ENCODE data around the gene PUS7L. TPM values are rescaled to one million over a fixed set of nuclear protein-coding genes. Genes with fewer than 3 reads are reported as not detected.
"Not testable (repeated sequence)": the region's sequence is repeated elsewhere in the genome, so short reads cannot be mapped to it uniquely, and the experiment has no call there.

PUS7L gene
- total RNA-seq, 4 donors from 2014 or later: 3.9 to 9.8 (median 7.0) TPM

DNA sequence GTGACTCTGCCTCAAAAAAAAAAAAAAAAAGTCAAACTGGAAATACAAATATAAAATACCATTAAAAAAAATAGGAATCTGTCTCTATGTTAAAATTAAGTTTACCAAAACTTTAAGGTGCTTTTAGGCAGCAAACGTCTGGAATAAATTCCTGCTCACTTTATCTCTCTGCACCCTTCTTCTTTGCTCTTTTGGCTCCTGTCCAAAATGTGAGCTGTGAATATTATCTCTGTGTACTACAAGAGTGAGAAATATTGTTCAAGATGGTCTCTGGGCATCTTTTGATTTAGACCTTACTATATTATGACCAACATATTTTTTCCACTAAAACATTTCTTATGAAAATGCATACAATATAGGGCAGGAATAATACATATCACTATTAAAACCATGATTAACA lies 63.7 kb downstream of the PUS7L start:
- 26 to 30% methylated on average over 1 of the region's 1 CpG for WGBS, 2 donors
- Histone ChIP-seq H3K27me3 (no peaks in the 10 kb centered on the region), H3K4me1 (no peaks in the 10 kb centered on the region), H3K27ac (no peak overlapping the region), H3K36me3 (no peaks in the 10 kb centered on the region), H3K4me3 (no peak overlapping the region), H3K9me3 (peaks cover 0 to 6% (median 0%) of the 10 kb centered on the region in 4 donors)
- no peak for DNase-seq (ENCODE audit: low spot score in 2 of 2)
- TF ChIP-seq POLR2A (IDR thresholded peaks at IDR 0.05) (no peak), EP300 (IDR thresholded peaks at IDR 0.05) (no peak)
- TF ChIP-seq, protein P1, sequence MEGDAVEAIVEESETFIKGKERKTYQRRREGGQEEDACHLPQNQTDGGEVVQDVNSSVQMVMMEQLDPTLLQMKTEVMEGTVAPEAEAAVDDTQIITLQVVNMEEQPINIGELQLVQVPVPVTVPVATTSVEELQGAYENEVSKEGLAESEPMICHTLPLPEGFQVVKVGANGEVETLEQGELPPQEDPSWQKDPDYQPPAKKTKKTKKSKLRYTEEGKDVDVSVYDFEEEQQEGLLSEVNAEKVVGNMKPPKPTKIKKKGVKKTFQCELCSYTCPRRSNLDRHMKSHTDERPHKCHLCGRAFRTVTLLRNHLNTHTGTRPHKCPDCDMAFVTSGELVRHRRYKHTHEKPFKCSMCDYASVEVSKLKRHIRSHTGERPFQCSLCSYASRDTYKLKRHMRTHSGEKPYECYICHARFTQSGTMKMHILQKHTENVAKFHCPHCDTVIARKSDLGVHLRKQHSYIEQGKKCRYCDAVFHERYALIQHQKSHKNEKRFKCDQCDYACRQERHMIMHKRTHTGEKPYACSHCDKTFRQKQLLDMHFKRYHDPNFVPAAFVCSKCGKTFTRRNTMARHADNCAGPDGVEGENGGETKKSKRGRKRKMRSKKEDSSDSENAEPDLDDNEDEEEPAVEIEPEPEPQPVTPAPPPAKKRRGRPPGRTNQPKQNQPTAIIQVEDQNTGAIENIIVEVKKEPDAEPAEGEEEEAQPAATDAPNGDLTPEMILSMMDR (IDR thresholded peaks at IDR 0.05): no peak

DNA sequence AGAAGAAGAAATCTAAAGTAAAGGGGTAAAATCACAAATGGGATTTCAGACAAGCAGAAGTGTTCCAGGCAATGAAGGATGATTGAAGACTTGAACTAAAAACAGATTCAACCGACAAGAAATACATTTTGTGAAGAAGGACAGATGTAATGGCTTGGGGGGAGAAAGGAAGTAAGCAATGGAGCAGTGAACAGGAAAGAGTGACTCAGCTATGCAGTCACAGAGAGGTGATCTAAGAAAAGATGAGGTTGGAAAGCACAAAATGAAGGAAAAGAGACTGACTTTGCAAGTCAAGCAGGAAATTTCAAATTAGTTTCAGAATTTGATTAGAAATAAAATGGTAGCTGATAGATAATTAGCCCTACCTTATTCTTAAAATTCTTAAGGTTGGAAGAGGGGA lies 66.5 kb downstream of the PUS7L start:
- no peaks in the 10 kb centered on the region for H3K27me3 ChIP-seq
- H3K9me3 ChIP-seq: no peaks in the 10 kb centered on the region
- H3K4me1 ChIP-seq: no peaks in the 10 kb centered on the region
- DNase-seq (ENCODE audit: low spot score in 2 of 2): no peak
- WGBS, 2 donors: 21 to 33% methylated on average over 1 of the region's 1 CpG
- H3K36me3 ChIP-seq: no peaks in the 10 kb centered on the region
- TF ChIP-seq EP300 (IDR thresholded peaks at IDR 0.05): no peak
- TF ChIP-seq POLR2A (IDR thresholded peaks at IDR 0.05): no peak
- H3K27ac ChIP-seq: no peak overlapping the region
- H3K4me3 ChIP-seq: no peak overlapping the region

DNA sequence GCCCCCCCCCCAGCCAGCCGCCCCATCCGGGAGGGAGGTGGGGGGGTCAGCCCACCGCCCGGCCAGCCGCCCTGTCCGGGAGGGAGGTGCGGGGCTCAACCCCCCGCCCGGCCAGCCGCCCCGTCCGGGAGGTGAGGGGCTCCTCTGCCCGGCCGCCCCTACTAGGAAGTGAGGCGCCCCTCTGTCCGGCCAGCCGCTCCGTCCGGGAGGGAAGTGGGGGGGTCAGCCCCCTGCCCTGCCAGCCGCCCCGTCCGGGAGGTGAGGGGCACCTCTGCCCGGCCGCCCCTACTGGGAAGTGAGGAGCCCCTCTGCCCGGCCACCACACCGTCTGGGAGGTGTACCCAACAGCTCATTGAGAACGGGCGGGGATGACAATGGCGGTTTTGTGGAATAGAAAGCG lies 73.1 kb downstream of the PUS7L start:
- H3K4me3 ChIP-seq; H3K9me3 ChIP-seq; H3K36me3 ChIP-seq; H3K27ac ChIP-seq; H3K27me3 ChIP-seq; H3K4me1 ChIP-seq; DNase-seq (ENCODE audit: low spot score in 2 of 2): not testable (repeated sequence)
- WGBS, 2 donors: 96 to 99% methylated on average over 11 to 16 of the region's 30 CpGs

DNA sequence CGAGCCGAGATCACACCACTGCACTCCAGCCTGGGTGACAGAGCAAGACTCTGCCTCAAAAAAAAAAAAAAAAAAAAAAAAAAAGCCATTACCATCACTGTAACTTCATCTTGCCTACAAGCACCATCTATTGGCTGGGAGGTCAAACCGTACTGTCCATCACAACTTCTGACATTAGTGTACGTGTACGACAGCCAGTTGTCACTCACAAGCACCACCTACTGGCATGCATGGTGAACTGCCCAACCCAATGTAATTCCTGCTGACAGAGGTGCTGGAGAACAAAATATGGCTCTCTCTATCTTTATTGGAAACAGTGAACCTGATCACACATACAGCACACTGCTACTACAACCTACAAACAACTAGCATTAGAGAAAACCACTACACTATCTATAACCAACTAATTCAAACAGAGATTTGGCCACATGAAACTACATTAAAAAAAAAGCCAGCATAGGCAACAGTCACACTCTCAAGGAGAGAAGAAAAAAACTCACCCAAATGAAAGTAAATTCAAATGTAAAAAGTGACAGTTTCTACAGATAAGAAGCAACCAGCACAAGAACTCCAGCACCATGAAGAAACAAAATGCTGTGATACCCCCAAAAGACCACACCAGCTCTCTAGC lies 82.3 kb downstream of the PUS7L start:
- no peak for DNase-seq (ENCODE audit: low spot score in 2 of 2)
- TF ChIP-seq EP300 (IDR thresholded peaks at IDR 0.05): no peak
- TF ChIP-seq, protein P1 (IDR thresholded peaks at IDR 0.05): no peak
- H3K36me3 ChIP-seq: no peaks in the 10 kb centered on the region
- no peak overlapping the region for H3K4me3 ChIP-seq
- no peaks in the 10 kb centered on the region for H3K27me3 ChIP-seq
- no peak overlapping the region for H3K27ac ChIP-seq
- no peaks in the 10 kb centered on the region for H3K9me3 ChIP-seq
- no peaks in the 10 kb centered on the region for H3K4me1 ChIP-seq
- 66 to 68% methylated on average over 5 of the region's 5 CpGs for WGBS, 2 donors

DNA sequence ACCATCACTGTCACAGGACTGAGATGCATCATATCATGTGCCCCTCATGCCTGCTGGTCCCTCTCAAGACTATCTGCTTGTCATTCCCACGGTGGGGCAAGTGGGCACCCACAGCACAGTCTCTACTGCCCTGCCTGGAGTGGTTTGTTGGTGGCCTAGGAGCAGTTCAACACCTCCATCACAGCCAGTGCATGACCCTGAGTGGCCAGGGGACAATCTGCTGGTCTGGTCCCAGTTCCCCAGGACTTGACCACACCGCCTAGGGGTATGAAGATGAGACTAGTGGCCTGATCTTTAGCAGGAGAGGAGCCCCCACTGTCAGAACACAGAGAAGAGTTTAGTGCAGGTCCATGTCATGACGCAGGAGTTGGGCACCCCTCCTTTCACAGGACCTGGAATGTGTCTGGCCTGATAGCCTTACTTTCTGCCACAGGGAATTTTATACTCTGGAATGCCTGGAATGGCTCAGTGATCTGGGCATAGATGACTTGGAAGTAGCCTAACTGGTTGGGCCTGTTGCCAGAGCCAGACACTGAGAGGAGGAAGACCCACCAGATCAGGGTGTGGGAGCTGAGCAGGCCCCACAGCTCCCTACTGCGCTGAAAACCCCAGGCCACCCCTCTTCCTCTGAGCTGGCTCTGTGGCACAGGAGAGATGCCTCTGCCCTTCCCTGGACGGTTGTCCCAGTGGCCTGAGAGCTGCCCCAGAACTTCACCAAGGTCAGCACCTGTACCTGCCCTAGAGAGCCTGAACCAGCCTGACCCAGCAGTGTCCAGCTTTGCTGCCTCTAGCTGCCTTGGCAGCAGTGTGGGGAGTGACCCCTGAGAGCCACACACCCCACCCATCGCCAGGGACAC lies 83.3 kb downstream of the PUS7L start:
- DNase-seq (ENCODE audit: low spot score in 2 of 2): no peak
- TF ChIP-seq, protein P1 (IDR thresholded peaks at IDR 0.05): no peak
- TF ChIP-seq EP300 (IDR thresholded peaks at IDR 0.05) (no peak), POLR2A (IDR thresholded peaks at IDR 0.05) (no peak)
- Histone ChIP-seq H3K4me3 (no peak overlapping the region), H3K9me3 (no peaks in the 10 kb centered on the region), H3K27ac (no peak overlapping the region), H3K4me1 (no peaks in the 10 kb centered on the region), H3K36me3 (no peaks in the 10 kb centered on the region), H3K27me3 (no peaks in the 10 kb centered on the region)
- WGBS, 2 donors: 85 to 93% methylated on average over 5 of the region's 6 CpGs

DNA sequence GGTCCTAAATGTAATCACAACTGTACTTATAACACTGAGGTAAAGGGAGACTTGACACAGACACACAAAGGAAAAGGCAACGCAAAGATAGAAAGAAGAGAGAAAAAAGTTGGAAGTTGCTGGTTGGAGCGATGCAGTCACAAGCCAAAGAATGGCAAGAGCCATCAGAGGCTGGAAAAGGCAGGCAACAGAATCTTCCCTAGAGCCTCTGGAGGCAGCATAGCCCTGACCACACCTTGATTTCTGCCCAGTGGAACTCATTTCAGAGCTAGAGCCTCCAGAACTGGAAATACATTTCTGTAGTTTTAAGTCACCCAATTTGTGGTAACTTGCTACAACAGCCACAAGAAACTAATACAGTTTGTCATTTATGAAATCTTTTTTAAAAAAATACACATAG lies 89.2 kb downstream of the PUS7L start:
- Histone ChIP-seq H3K4me1 (no peaks in the 10 kb centered on the region), H3K36me3 (no peaks in the 10 kb centered on the region), H3K27me3 (no peaks in the 10 kb centered on the region), H3K27ac (no peak overlapping the region), H3K4me3 (no peak overlapping the region), H3K9me3 (no peaks in the 10 kb centered on the region)
- TF ChIP-seq EP300 (IDR thresholded peaks at IDR 0.05) (no peak), POLR2A (IDR thresholded peaks at IDR 0.05) (no peak)
- TF ChIP-seq, protein P1 (IDR thresholded peaks at IDR 0.05): no peak
- DNase-seq (ENCODE audit: low spot score in 2 of 2): no peak
- WGBS, 2 donors: 84 to 94% methylated on average over 2 of the region's 2 CpGs

Measured in tibial nerve (tissue), 4 donors.